Measurements from ENCODE around the gene ENTPD1. TPM values are rescaled to one million over a fixed set of nuclear protein-coding genes. Genes with fewer than 3 reads are reported as not detected.

The ENTPD1 gene
- total RNA-seq, 1 experiment from 2014 or later, result 0.92 TPM

GRCh38 chr10:95792211-95792780, 36.3 kb downstream of the ENTPD1 start:
- Histone ChIP-seq H3K36me3 (ENCODE audit: insufficient read depth, low read length, poor library complexity, severe bottlenecking) (no peaks in the 10 kb centered on the region), H3K4me3 (ENCODE audit: low read depth, low read length, poor library complexity, severe bottlenecking) (no peak overlapping the region), H3K4me1 (ENCODE audit: insufficient read depth, low read length, poor library complexity, severe bottlenecking) (no peaks in the 10 kb centered on the region), H3K9me3 (ENCODE audit: low read depth, low read length, poor library complexity, severe bottlenecking) (no peaks in the 10 kb centered on the region), H3K27me3 (replicated peaks; ENCODE audit: insufficient read depth, low read depth, low read length, poor library complexity) (no peaks in the 10 kb centered on the region), H3K27ac (ENCODE audit: low read depth, low read length, poor library complexity, severe bottlenecking) (no peak overlapping the region)
- DNase-seq (ENCODE audit: low spot score), result no peak
- intact Hi-C loops (cut with micrococcal nuclease; ENCODE audit: unreplicated experiment), result loop anchor here (10.0 kb wide), 1 partner anchor 63 kb away; no protein-coding TSS in a partner anchor
- TF ChIP-seq EZH2 (IDR thresholded peaks at IDR 0.05; ENCODE audit: borderline replicate concordance, low read depth, low read length, poor library complexity, severe bottlenecking), result no peak
- TF ChIP-seq CTCF (conservative IDR thresholded peaks at IDR 0.05; ENCODE audit: low read depth, low read length), result no peak
- POLR2A ChIA-PET (ENCODE audit: low non-redundant PET), result no interaction called here
- no TSS peak for BruUV-seq (replicated peaks)
- CTCF ChIA-PET, result no interaction called here

- TF ChIP-seq EZH2 (IDR thresholded peaks at IDR 0.05; ENCODE audit: borderline replicate concordance, low read depth, low read length, poor library complexity, severe bottlenecking) (no peak), CTCF (conservative IDR thresholded peaks at IDR 0.05; ENCODE audit: low read depth, low read length) (no peak)
- DNase-seq (ENCODE audit: low spot score), result no peak
- intact Hi-C loops (cut with micrococcal nuclease; ENCODE audit: unreplicated experiment), result loop anchor here (10.0 kb wide), 1 partner anchor 62 kb away; no protein-coding TSS in a partner anchor
- Histone ChIP-seq H3K4me1 (ENCODE audit: insufficient read depth, low read length, poor library complexity, severe bottlenecking) (no peaks in the 10 kb centered on the region), H3K9me3 (ENCODE audit: low read depth, low read length, poor library complexity, severe bottlenecking) (no peaks in the 10 kb centered on the region), H3K27ac (ENCODE audit: low read depth, low read length, poor library complexity, severe bottlenecking) (no peak overlapping the region), H3K4me3 (ENCODE audit: low read depth, low read length, poor library complexity, severe bottlenecking) (no peak overlapping the region), H3K36me3 (ENCODE audit: insufficient read depth, low read length, poor library complexity, severe bottlenecking) (no peaks in the 10 kb centered on the region), H3K27me3 (replicated peaks; ENCODE audit: insufficient read depth, low read depth, low read length, poor library complexity) (no peaks in the 10 kb centered on the region)
- POLR2A ChIA-PET (ENCODE audit: low non-redundant PET), result no interaction called here
- CTCF ChIA-PET, result no interaction called here
- BruUV-seq (replicated peaks), result no TSS peak
These were observed 36.9 kb downstream of the ENTPD1 start for GRCh38 chr10:95792874-95793285.

DNA sequence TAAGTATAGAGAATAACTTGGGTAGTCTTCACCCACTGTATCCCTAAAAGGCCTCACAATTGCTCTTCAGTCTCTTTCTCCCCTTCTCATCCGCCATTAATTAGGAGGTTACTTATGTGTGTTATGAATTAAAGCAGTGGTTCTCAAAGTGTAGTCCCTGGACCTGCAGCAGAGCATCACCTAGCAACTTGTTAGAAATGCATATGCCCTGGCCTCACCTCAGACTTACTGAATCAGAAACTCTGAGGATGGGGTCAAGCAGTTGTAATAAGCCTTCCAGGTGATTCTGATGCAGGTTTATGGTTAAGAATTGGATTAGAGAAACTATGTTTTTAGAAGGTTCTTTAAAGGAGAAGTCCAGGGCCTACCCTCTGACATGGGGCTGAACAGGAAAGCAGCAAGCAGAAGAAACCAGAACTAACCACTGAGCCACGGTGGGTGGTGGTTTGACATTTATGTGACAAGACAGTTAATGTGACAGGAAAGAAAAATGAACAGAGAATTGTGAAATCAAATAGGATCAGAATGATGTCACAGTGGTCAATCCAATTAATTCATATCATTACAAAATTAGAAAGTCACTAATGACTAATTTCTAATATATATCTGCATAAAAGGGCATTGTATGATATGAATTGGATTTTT, 37.6 kb downstream of the ENTPD1 start:
- no peaks in the 10 kb centered on the region for H3K36me3 ChIP-seq (ENCODE audit: insufficient read depth, low read length, poor library complexity, severe bottlenecking)
- TF ChIP-seq CTCF (conservative IDR thresholded peaks at IDR 0.05; ENCODE audit: low read depth, low read length), result no peak
- TF ChIP-seq EZH2 (IDR thresholded peaks at IDR 0.05; ENCODE audit: borderline replicate concordance, low read depth, low read length, poor library complexity, severe bottlenecking), result no peak
- CTCF ChIA-PET, result no interaction called here
- H3K4me1 ChIP-seq (ENCODE audit: insufficient read depth, low read length, poor library complexity, severe bottlenecking), result no peaks in the 10 kb centered on the region
- BruUV-seq (replicated peaks), result no TSS peak
- no peaks in the 10 kb centered on the region for H3K9me3 ChIP-seq (ENCODE audit: low read depth, low read length, poor library complexity, severe bottlenecking)
- H3K27ac ChIP-seq (ENCODE audit: low read depth, low read length, poor library complexity, severe bottlenecking), result no peak overlapping the region
- H3K4me3 ChIP-seq (ENCODE audit: low read depth, low read length, poor library complexity, severe bottlenecking), result no peak overlapping the region
- no peaks in the 10 kb centered on the region for H3K27me3 ChIP-seq (replicated peaks; ENCODE audit: insufficient read depth, low read depth, low read length, poor library complexity)
- no peak for DNase-seq (ENCODE audit: low spot score)
- POLR2A ChIA-PET (ENCODE audit: low non-redundant PET), result no interaction called here
- intact Hi-C loops (cut with micrococcal nuclease; ENCODE audit: unreplicated experiment), result loop anchor here (10.0 kb wide), 1 partner anchor 61 kb away; no protein-coding TSS in a partner anchor
